K562 (cell line): Measurements from ENCODE around the gene CREB3L4. TPM values are rescaled to one million over a fixed set of nuclear protein-coding genes. Genes with fewer than 3 reads are reported as not detected.

ENCODE experiments used
- CBX1 ChIP-seq: sonication (generic); IDR thresholded peaks from 2 replicates; pipeline ENCODE4 v1.6.1; 2016; ENCODE audit warnings: antibody characterized with exemption, low read depth, mild to moderate bottlenecking
- ETV5 ChIP-seq: sonication (generic); formaldehyde crosslinking; IDR thresholded peaks from 2 replicates; pipeline ENCODE4 v1.4.0; 2020; ENCODE audit warnings: low read depth, mild to moderate bottlenecking, missing genetic modification reagents
- LCOR ChIP-seq: sonication (generic); formaldehyde crosslinking; IDR thresholded peaks from 2 replicates; pipeline ENCODE4 v1.8.0; 2022; ENCODE audit warnings: mild to moderate bottlenecking, missing genetic modification reagents
- MAZ ChIP-seq, 2 experiments: fragments of 450-650 bp in 1 of 2; sonication (generic) in 1 of 2; formaldehyde crosslinking; IDR thresholded peaks in 1 of 2; conservative IDR thresholded peaks in 1 of 2; 2 replicates each; pipeline versions ENCODE4 v1.4.0 to v1.5.0; 2020; ENCODE audit warnings: mild to moderate bottlenecking in 1 of 2, missing genetic modification reagents in 1 of 2
- MEF2A ChIP-seq: IDR thresholded peaks from 2 replicates; pipeline ENCODE4 v1.6.1; 2011; ENCODE audit warnings: low read depth, mild to moderate bottlenecking, low read length, moderate library complexity; ENCODE audit not compliant: control insufficient read depth
- MYC ChIP-seq, 2 experiments: fragments of 250-450 bp in 1 of 2; sonication (Bioruptor Pico) in 1 of 2; IDR thresholded peaks; 2 replicates each; pipeline versions ENCODE4 v1.5.1 to v1.6.1; 2012 to 2021; ENCODE audit warnings: low read depth in 2 of 2, borderline replicate concordance in 1 of 2, improper control_type of control experiment in 1 of 2, low read length in 1 of 2, mild to moderate bottlenecking in 1 of 2, moderate library complexity in 1 of 2
- NFIC ChIP-seq: fragments of 450-650 bp; IDR thresholded peaks from 2 replicates; pipeline ENCODE4 v1.6.1; 2017; ENCODE audit warnings: mild to moderate bottlenecking, inconsistent platforms
- NFRKB ChIP-seq: fragments of 450-650 bp; IDR thresholded peaks from 2 replicates; pipeline ENCODE4 v1.6.1; 2016; ENCODE audit warnings: low read depth
- PML ChIP-seq: IDR thresholded peaks from 2 replicates; pipeline ENCODE4 v1.6.1; 2012; ENCODE audit warnings: low read length, inconsistent platforms
- TOE1 ChIP-seq, 2 experiments: fragments of 450-650 bp in 1 of 2; sonication (generic) in 1 of 2; formaldehyde crosslinking in 1 of 2; IDR thresholded peaks; 2 replicates each; pipeline versions ENCODE4 v1.7.1 to v1.8.0; 2016 to 2022; ENCODE audit warnings: borderline replicate concordance in 2 of 2, mild to moderate bottlenecking in 2 of 2, antibody characterized with exemption in 1 of 2, inconsistent platforms in 1 of 2, low read depth in 1 of 2, missing genetic modification reagents in 1 of 2, moderate library complexity in 1 of 2
- TRIM28 ChIP-seq: fragments of 450-650 bp; IDR thresholded peaks from 2 replicates; pipeline ENCODE4 v1.6.1; 2017
- TSC22D4 ChIP-seq: fragments of 450-650 bp; IDR thresholded peaks from 2 replicates; pipeline ENCODE4 v1.6.1; 2016; ENCODE audit warnings: missing genetic modification characterization, missing biosample characterization, control low read depth
- ZNF263 ChIP-seq: sonication (generic); formaldehyde crosslinking; IDR thresholded peaks from 2 replicates; pipeline ENCODE4 v1.8.0; 2022; ENCODE audit warnings: mild to moderate bottlenecking, missing genetic modification reagents, borderline replicate concordance
- ZNF445 ChIP-seq: fragments of 250-450 bp; sonication (Bioruptor Pico); IDR thresholded peaks from 2 replicates; pipeline ENCODE4 v1.4.0; 2020; ENCODE audit warnings: low read depth, mild to moderate bottlenecking, moderate library complexity
- ZNF551 ChIP-seq: fragments of 250-450 bp; sonication (Bioruptor Pico); IDR thresholded peaks from 2 replicates; pipeline ENCODE4 v1.5.0; 2021; ENCODE audit warnings: mild to moderate bottlenecking, moderate library complexity
- polyA plus RNA-seq, 8 experiments: library from polyadenylated mRNA; depleted of rRNA in 4 of 8; stranded (reverse) in 5 of 8; unstranded in 3 of 8; fragments of >200 nt; fragmentation: Nextera tagmentation in 2 of 8; fragmentation: Illumina TruSeq in 1 of 8; extraction: Ambion mirVana in 2 of 8; extraction: Trizol in 1 of 8; gene quantifications; 2 replicates each; pipeline versions ENCODE4 v1.2.1 to v1.2.3, GENCODE V29; 2011 to 2014; ENCODE audit warnings: inconsistent platforms in 1 of 8, missing spikeins in 1 of 8
- total RNA-seq, 7 experiments: library from RNA; depleted of rRNA in 6 of 7; stranded (reverse); fragments of >200 nt in 6 of 7; fragmentation: Illumina TruSeq in 2 of 7; extraction: Trizol in 2 of 7; gene quantifications; 2 replicates each; pipeline versions ENCODE4 v1.2.1 to v1.2.3, GENCODE V29; 2011 to 2021; ENCODE audit warnings: low replicate concordance in 1 of 7
- TF ChIP-seq, protein P1 (sequence below), 2 experiments: IDR thresholded peaks; 2 replicates each; pipeline ENCODE4 v1.6.1; 2011; ENCODE audit warnings: borderline replicate concordance in 1 of 2, control low read depth in 1 of 2, low read depth in 1 of 2, low read length in 1 of 2, mild to moderate bottlenecking in 1 of 2, mixed read lengths in 1 of 2, moderate library complexity in 1 of 2; ENCODE audit not compliant: insufficient read depth in 1 of 2, insufficient read length in 1 of 2, poor library complexity in 1 of 2, severe bottlenecking in 1 of 2; ENCODE audit errors: extremely low read depth in 1 of 2
- TF ChIP-seq, protein P2 (sequence below): fragments of 250-450 bp; sonication (Bioruptor Pico); IDR thresholded peaks from 2 replicates; pipeline ENCODE4 v1.8.0; 2022; ENCODE audit warnings: inconsistent platforms
- TF ChIP-seq, protein P3 (sequence below): fragments of 250-450 bp; sonication (Bioruptor Pico); IDR thresholded peaks from 2 replicates; pipeline ENCODE4 v1.5.0; 2020; ENCODE audit warnings: mild to moderate bottlenecking
- TF ChIP-seq, protein P4 (sequence below): sonication (generic); formaldehyde crosslinking; IDR thresholded peaks from 2 replicates; pipeline ENCODE4 v1.8.1; 2023; ENCODE audit warnings: mild to moderate bottlenecking, missing genetic modification reagents

CREB3L4 gene
- total and polyA plus RNA-seq, 9 of the 15 experiments (the other 6 are each of a cell fraction or from before 2014, with no cell fraction given), result 9.9 to 18.6 (median 13.9) TPM

DNA sequence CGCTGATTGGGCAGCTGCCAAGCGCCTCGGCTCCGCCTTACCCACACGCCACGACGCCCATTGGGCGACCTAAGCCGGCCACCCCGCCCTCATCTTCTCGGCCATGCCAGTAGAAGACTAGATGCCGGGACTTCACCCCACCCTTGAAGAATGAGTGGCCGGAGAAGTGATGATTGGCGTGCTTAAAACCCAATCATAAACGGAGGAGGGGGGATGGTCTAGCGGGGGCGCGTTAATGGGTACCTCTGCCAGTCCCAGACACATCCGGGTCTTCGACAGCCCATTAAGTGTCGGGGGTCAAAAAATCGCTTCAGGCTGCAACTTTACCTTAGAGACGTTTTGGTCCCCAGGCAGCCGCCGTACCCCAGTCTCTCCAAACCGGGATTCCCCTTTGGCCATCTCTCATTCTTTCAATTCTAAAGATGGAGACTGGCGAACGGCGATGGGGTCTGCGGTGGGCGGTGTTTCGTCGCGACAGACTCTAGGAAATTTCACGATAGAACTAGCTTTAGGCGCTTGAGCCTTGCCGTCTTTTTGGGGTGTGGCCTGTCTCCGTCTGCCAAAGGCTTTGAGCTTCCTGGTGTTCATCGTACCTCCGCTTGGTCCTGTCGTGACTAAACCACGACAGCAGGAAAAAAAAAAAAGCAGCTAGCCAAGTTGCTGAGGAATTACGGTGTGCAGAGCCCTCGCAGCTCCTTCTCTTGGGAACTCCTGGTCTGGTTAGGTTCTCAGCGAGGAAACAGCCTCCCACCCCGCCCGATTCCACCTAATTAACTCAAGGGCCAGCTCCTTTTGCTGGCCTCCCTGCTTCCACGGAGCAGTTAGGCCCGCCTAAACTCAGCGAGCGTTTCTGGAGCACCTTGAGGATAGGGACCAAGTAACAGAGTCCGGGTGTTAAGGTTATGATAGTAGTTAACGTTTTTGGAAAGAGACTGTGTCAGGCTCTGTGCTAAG lies 44.5 kb upstream of the CREB3L4 start, which contains the start of gene GATAD2B (continued):
- TF ChIP-seq MYC (IDR thresholded peaks at IDR 0.05; ENCODE audit: low read depth, low read length), result 0 out of 2 replicates have a peak, but pooled peaks have one; percentile 7
- TF ChIP-seq MYC (CRISPR knock-in tag; IDR thresholded peaks at IDR 0.05; ENCODE audit: borderline replicate concordance, low read depth), result no peak
- TF ChIP-seq TOE1 (IDR thresholded peaks at IDR 0.05; ENCODE audit: borderline replicate concordance), result no peak; the same call in 1 of the 2 replicates
- no peak for TF ChIP-seq TOE1 (CRISPR knock-in tag; IDR thresholded peaks at IDR 0.05; ENCODE audit: borderline replicate concordance, low read depth)
- peak; percentile 36; the same call in 1 of the 2 replicates for TF ChIP-seq NFRKB
- peak; percentile 12; the same call in 1 of the 2 replicates for TF ChIP-seq NFIC
- no peak for TF ChIP-seq ZNF551 (CRISPR knock-in tag)
- TF ChIP-seq ETV5 (CRISPR knock-in tag), result peak; percentile 65; the same call in 1 of the 2 replicates
- 0 out of 2 replicates have a peak, but pooled peaks have one; percentile 32 for TF ChIP-seq TRIM28
- TF ChIP-seq ZNF445 (CRISPR knock-in tag), result no peak
- peak; percentile 68; the same call in 1 of the 2 replicates for TF ChIP-seq LCOR
- TF ChIP-seq, protein P1, sequence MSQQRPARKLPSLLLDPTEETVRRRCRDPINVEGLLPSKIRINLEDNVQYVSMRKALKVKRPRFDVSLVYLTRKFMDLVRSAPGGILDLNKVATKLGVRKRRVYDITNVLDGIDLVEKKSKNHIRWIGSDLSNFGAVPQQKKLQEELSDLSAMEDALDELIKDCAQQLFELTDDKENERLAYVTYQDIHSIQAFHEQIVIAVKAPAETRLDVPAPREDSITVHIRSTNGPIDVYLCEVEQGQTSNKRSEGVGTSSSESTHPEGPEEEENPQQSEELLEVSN (IDR thresholded peaks at IDR 0.05; ENCODE audit: borderline replicate concordance in 1 of 2, extremely low read depth in 1 of 2, insufficient read depth in 1 of 2, insufficient read length in 1 of 2, low read depth in 1 of 2, low read length in 1 of 2, poor library complexity in 1 of 2, severe bottlenecking in 1 of 2), result peak; percentile 65 to 76
- TF ChIP-seq, protein P2, sequence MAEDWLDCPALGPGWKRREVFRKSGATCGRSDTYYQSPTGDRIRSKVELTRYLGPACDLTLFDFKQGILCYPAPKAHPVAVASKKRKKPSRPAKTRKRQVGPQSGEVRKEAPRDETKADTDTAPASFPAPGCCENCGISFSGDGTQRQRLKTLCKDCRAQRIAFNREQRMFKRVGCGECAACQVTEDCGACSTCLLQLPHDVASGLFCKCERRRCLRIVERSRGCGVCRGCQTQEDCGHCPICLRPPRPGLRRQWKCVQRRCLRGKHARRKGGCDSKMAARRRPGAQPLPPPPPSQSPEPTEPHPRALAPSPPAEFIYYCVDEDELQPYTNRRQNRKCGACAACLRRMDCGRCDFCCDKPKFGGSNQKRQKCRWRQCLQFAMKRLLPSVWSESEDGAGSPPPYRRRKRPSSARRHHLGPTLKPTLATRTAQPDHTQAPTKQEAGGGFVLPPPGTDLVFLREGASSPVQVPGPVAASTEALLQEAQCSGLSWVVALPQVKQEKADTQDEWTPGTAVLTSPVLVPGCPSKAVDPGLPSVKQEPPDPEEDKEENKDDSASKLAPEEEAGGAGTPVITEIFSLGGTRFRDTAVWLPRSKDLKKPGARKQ (CRISPR knock-in tag), result no peak
- TF ChIP-seq, protein P3, sequence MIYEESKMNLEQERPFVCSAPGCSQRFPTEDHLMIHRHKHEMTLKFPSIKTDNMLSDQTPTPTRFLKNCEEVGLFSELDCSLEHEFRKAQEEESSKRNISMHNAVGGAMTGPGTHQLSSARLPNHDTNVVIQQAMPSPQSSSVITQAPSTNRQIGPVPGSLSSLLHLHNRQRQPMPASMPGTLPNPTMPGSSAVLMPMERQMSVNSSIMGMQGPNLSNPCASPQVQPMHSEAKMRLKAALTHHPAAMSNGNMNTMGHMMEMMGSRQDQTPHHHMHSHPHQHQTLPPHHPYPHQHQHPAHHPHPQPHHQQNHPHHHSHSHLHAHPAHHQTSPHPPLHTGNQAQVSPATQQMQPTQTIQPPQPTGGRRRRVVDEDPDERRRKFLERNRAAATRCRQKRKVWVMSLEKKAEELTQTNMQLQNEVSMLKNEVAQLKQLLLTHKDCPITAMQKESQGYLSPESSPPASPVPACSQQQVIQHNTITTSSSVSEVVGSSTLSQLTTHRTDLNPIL (CRISPR knock-in tag), result no peak
- TF ChIP-seq PML, result peak; percentile 55; the same call in 1 of the 2 replicates
- TF ChIP-seq, protein P4, sequence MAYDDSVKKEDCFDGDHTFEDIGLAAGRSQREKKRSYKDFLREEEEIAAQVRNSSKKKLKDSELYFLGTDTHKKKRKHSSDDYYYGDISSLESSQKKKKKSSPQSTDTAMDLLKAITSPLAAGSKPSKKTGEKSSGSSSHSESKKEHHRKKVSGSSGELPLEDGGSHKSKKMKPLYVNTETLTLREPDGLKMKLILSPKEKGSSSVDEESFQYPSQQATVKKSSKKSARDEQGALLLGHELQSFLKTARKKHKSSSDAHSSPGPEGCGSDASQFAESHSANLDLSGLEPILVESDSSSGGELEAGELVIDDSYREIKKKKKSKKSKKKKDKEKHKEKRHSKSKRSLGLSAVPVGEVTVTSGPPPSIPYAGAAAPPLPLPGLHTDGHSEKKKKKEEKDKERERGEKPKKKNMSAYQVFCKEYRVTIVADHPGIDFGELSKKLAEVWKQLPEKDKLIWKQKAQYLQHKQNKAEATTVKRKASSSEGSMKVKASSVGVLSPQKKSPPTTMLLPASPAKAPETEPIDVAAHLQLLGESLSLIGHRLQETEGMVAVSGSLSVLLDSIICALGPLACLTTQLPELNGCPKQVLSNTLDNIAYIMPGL (CRISPR knock-in tag), result no peak
- TF ChIP-seq TSC22D4 (tag), result no peak
- no peak for TF ChIP-seq MEF2A
- TF ChIP-seq MAZ (CRISPR knock-in tag; conservative IDR thresholded peaks at IDR 0.05 in 1 of 2, IDR thresholded peaks at IDR 0.05 in 1 of 2), result peak in 1 of 2 experiments; percentile 55; a peak in 3 of 4 replicates
- no peak for TF ChIP-seq ZNF263
- TF ChIP-seq CBX1, result no peak
